Prostate gland (tissue), 2 donors: ENCODE results near the gene PLVAP. TPM values are rescaled to one million over a fixed set of nuclear protein-coding genes. Genes with fewer than 3 reads are reported as not detected.

Experiments used
- DNase-seq: peaks from one replicate; pipeline ENCODE4 v3.0.0-alpha.2; 2019; ENCODE audit warnings: low spot score
- H3K27ac ChIP-seq, 2 donors: fragments of 200-600 bp; sonication (generic); 2 replicates each; pipeline ENCODE4 v1.5.1; 2017 to 2019
- H3K27me3 ChIP-seq: fragments of 200-600 bp; sonication (generic); replicated peaks from 2 replicates; pipeline ENCODE4 v1.5.1; 2019; ENCODE audit not compliant: insufficient read depth
- H3K36me3 ChIP-seq, 2 donors: fragments of 200-600 bp; sonication (generic); 1 replicate in 1 of 2; 2 replicates in 1 of 2; pipeline versions ENCODE4 v1.5.1 to v1.8.1; 2017 to 2019
- H3K4me1 ChIP-seq: fragments of 200-600 bp; sonication (generic); replicated peaks from 2 replicates; pipeline ENCODE4 v1.5.1; 2019
- H3K4me3 ChIP-seq, 2 donors: fragments of 200-600 bp; sonication (generic); 2 replicates each; pipeline ENCODE4 v1.5.1; 2017 to 2019
- H3K9me3 ChIP-seq: fragments of 200-600 bp; sonication (generic); 2 replicates; pipeline ENCODE4 v1.5.1; 2017
- CTCF ChIP-seq, 4 experiments: fragments of 200-600 bp in 2 of 4; fragments of 450-650 bp in 2 of 4; sonication (generic) in 2 of 4; IDR thresholded peaks; 1 replicate in 3 of 4; 2 replicates in 1 of 4; pipeline ENCODE4 v1.5.1; 2016 to 2019; ENCODE audit warnings: antibody characterized with exemption in 4 of 4, mild to moderate bottlenecking in 2 of 4, moderate library complexity in 2 of 4
- POLR2A ChIP-seq: fragments of 450-650 bp; IDR thresholded peaks from one replicate; pipeline ENCODE4 v1.6.1; 2016; ENCODE audit warnings: antibody characterized with exemption, mild to moderate bottlenecking
- POLR2AphosphoS5 ChIP-seq: sonication (generic); formaldehyde crosslinking; IDR thresholded peaks from one replicate; pipeline ENCODE4 v1.6.1; 2017; ENCODE audit warnings: antibody characterized with exemption
- WGBS: methylation state at CpG from one replicate; pipeline ENCODE4 v1.1.5; 2018; 5-methylcytosine and 5-hydroxymethylcytosine counted together
- intact Hi-C: fragments of 100-400 bp; cut with DNase I; formaldehyde crosslinking; loops from one replicate; pipeline ENCODE4 v1.14.2; 2022
- total RNA-seq, 2 donors: library from RNA; depleted of rRNA; stranded (reverse); fragments of >200 nt; gene quantifications; one replicate each; pipeline ENCODE4 v1.1.0, GENCODE V29; 2016

Gene PLVAP
- total RNA-seq, 2 donors from 2014 or later = 33.5 to 35.4 TPM

GRCh38 chr19:17346109-17346671 is 31.0 kb downstream of the PLVAP start:
- intact Hi-C loops = loop anchor here (2.0 to 5.0 kb wide), 2 partner anchors 39 to 121 kb away; no protein-coding TSS in a partner anchor
- no peaks in the 10 kb centered on the region for H3K4me1 ChIP-seq
- H3K36me3 ChIP-seq = no peaks in the 10 kb centered on the region
- 19% methylated on average over 24 of the region's 24 CpGs for WGBS
- TF ChIP-seq CTCF (IDR thresholded peaks at IDR 0.05) (peak; percentile 83 to 92 (median 90)), POLR2AphosphoS5 (peak; percentile 13), POLR2A (no peak)
- no peaks in the 10 kb centered on the region for H3K27me3 ChIP-seq
- H3K4me3 ChIP-seq = no peak overlapping the region
- peak; percentile 60 for DNase-seq
- H3K9me3 ChIP-seq = no peaks in the 10 kb centered on the region
- no peak overlapping the region for H3K27ac ChIP-seq

- no peaks in the 10 kb centered on the region for H3K4me1 ChIP-seq
- no peak overlapping the region for H3K27ac ChIP-seq
- H3K36me3 ChIP-seq = no peaks in the 10 kb centered on the region
- 85% methylated on average over 7 of the region's 7 CpGs for WGBS
- TF ChIP-seq POLR2A (no peak), CTCF (IDR thresholded peaks at IDR 0.05) (no peak), POLR2AphosphoS5 (no peak)
- no peaks in the 10 kb centered on the region for H3K9me3 ChIP-seq
- no peak overlapping the region for H3K4me3 ChIP-seq
- intact Hi-C loops = no loop called here
- H3K27me3 ChIP-seq = no peaks in the 10 kb centered on the region
- DNase-seq = no peak
Observed at GRCh38 chr19:17341845-17342244, 35.3 kb downstream of the PLVAP start.

DNA sequence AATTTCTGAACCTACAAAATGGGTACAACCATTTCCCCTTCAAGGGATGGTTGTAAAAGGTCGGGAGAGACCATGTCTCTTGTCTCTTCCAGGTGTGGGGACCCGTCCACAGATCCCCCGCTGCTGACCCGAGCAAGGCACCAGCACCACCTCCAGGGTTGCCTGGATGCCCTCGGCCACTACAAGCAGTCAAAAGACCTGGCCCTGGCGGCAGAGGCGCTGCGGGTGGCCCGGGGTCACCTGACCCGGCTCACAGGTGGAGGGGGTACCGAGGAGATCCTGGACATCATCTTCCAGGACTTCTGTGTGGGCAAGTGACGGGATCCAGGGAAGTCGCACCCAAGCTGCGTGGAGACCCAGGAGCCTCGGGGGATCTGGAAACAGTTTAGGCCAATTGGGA is 35.8 kb downstream of the PLVAP start:
- Histone ChIP-seq H3K4me1 (no peaks in the 10 kb centered on the region), H3K9me3 (no peaks in the 10 kb centered on the region), H3K4me3 (no peak overlapping the region), H3K27ac (no peak overlapping the region), H3K36me3 (no peaks in the 10 kb centered on the region), H3K27me3 (no peaks in the 10 kb centered on the region)
- TF ChIP-seq POLR2AphosphoS5 (no peak), CTCF (IDR thresholded peaks at IDR 0.05) (no peak), POLR2A (no peak)
- WGBS = 91% methylated on average over 14 of the region's 15 CpGs
- no peak for DNase-seq
- intact Hi-C loops = no loop called here

DNA sequence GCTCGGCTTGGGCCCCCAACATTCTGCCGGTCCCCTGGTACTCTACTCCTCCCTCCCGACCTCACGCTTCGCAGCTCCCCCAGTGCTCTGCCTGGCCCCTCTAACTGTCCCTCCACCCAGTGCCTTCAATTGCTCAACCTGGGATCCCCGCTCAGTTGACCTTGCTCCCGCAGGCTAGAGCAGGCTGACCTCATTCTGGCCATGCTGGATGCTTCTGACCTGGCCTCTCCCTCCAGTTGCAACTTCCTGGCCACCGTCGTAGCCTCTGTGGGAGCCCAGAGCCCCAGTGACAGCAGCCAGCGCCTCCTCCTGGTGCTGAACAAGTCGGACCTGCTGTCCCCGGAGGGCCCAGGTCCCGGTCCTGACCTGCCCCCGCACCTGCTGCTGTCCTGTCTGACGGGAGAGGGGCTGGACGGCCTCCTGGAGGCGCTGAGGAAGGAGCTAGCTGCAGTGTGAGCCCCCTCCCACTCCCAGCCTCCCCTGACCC is 36.2 kb downstream of the PLVAP start:
- 80% methylated on average over 17 of the region's 17 CpGs for WGBS
- TF ChIP-seq CTCF (IDR thresholded peaks at IDR 0.05) = no peak
- TF ChIP-seq POLR2A = no peak
- no peak for TF ChIP-seq POLR2AphosphoS5
- no peaks in the 10 kb centered on the region for H3K9me3 ChIP-seq
- H3K4me1 ChIP-seq = no peaks in the 10 kb centered on the region
- H3K36me3 ChIP-seq = no peaks in the 10 kb centered on the region
- H3K4me3 ChIP-seq = no peak overlapping the region
- no peak overlapping the region for H3K27ac ChIP-seq
- H3K27me3 ChIP-seq = no peaks in the 10 kb centered on the region
- no peak for DNase-seq
- intact Hi-C loops = no loop called here

DNA sequence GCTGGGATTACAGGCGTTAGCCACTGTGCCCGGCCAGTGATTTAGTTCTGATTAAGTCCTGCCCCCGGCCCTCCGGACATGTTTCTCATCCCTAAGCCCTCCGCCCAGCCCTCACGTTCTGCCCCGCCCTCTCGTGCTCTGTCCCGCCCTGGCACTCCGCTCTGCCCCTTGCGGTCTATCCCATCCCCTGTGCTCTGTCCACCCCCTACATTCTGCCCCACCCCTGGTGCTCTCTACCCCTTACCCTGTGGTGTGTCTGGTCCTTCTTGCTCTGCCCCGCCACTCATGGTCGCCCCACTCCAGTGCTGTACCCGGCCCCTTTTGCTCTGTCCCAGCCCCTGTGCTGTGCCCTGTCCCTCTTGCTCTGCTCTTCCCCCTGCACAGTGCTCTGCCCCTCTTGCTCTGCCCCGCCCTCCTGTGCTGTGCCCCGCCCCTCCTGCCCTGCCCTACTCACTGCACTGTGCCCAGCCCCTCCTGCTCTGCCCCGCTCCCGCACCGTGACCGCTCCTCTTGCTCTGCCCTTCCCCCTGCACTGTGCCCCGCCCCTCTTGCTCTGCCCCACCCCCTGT is 36.8 kb downstream of the PLVAP start:
- intact Hi-C loops = no loop called here

More for the DNA sequence above, 36.8 kb downstream of the PLVAP start:
- Histone ChIP-seq H3K4me3 (no peak overlapping the region), H3K4me1 (no peaks in the 10 kb centered on the region), H3K36me3 (no peaks in the 10 kb centered on the region), H3K27me3 (no peaks in the 10 kb centered on the region), H3K9me3 (no peaks in the 10 kb centered on the region), H3K27ac (no peak overlapping the region)
- 72% methylated on average over 21 of the region's 21 CpGs for WGBS
- DNase-seq = no peak
- TF ChIP-seq POLR2A (no peak), POLR2AphosphoS5 (no peak), CTCF (IDR thresholded peaks at IDR 0.05) (no peak)
